DMS53 treated with DMSO at 0.1 percent for 48 hours (cell line): ENCODE data around the gene EFCAB14.
"Not testable (repeated sequence)": the region's sequence is repeated elsewhere in the genome, so short reads cannot be mapped to it uniquely, and the experiment has no call there.

Experiments used
- DNase-seq: peaks from one replicate; lab custom pipeline; 2025; ENCODE audit not compliant: unreplicated experiment; lab: John Stamatoyannopoulos, UW

EFCAB14 gene

GRCh38 chr1:46657775-46658174, 61.1 kb downstream of the EFCAB14 start:
- DNase-seq = no peak

DNA sequence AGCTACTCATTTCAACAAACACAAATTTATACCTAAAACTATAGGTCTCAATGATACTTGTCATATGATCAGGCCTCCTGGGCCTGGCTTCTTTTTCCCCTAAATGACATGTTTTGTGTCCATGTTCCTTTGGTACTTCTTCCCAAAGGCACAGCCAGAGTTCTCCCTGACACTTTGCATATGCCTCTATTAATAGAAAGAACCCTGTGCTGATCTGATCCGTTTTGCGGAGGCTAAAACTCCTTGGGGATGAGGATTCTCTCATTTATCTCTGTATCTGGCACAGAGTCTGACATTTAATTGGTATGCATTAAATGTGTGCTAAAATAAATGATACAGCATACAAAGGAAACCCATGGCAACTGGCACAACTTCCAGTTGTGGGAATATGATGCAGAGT, 62.3 kb downstream of the EFCAB14 start:
- DNase-seq = no peak

- DNase-seq = no peak
Observed at GRCh38 chr1:46655848-46656247, 63.1 kb downstream of the EFCAB14 start.

DNA sequence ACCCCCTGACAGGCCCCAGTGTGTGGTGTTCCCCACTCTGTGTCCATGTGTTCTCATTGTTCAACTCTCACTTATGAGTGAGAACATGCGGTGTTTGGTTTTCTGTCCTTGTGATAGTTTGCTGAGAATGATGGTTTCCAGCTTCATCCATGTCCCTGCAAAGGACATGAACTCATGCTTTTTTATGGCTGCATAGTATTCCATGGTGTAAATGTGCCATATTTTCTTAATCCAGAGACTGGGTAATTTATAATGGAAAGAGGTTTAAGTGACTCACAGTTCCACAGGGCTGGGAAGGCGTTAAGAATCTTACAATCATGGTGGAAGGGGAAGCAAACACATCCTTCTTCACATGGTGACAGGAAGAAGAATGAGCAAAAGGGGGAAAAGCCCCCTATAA, 64.2 kb downstream of the EFCAB14 start:
- not testable (repeated sequence) for DNase-seq

- no peak for DNase-seq
Observed at GRCh38 chr1:46654012-46654411, 64.9 kb downstream of the EFCAB14 start.

- no peak for DNase-seq
Observed at GRCh38 chr1:46653405-46653958, 65.4 kb downstream of the EFCAB14 start.

- no peak for DNase-seq
Observed at GRCh38 chr1:46652321-46653100, 66.4 kb downstream of the EFCAB14 start.

- not testable (repeated sequence) for DNase-seq
Observed at GRCh38 chr1:46651152-46651551, 67.8 kb downstream of the EFCAB14 start.

DNA sequence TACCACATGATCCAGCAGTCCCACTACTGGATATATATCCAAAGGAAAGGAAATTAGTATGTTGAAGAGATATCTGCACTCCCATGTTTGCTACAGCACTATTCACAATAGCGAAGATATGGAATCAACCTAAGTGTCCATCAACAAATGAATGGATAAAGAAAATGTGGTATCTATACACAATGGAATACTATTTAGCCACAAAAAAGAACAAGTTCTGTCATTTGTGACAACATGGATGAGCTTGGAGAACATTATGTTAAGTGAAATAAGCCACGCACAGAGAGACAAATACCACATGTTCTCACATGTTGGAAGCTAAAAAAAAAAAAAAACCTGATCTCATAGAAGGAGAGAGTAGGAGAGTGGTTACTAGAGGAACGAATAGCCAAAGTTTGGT, 68.4 kb downstream of the EFCAB14 start:
- no peak for DNase-seq

GRCh38 chr1:46649764-46650163, 69.2 kb downstream of the EFCAB14 start:
- no peak for DNase-seq

DNA sequence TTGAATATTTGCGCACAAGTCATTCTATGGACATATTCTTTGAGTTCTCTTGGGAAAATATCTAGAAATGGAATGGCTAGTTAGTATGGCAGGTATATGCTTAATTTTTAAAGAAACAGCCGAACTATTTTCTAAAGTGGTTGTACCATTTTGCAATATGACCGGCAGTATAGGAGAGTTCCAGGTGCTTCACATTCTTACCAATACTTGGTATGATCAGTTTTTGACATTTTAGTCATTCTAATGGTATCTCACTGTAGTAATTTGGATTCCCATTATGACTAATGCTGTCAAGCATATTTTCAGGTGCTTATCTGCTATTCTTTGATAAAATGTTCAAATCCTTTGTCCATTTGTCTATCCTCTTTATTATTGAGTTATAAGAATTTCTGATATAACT, 71.3 kb downstream of the EFCAB14 start:
- no peak for DNase-seq

- no peak for DNase-seq
Observed at GRCh38 chr1:46646844-46647243, 72.1 kb downstream of the EFCAB14 start.

DNA sequence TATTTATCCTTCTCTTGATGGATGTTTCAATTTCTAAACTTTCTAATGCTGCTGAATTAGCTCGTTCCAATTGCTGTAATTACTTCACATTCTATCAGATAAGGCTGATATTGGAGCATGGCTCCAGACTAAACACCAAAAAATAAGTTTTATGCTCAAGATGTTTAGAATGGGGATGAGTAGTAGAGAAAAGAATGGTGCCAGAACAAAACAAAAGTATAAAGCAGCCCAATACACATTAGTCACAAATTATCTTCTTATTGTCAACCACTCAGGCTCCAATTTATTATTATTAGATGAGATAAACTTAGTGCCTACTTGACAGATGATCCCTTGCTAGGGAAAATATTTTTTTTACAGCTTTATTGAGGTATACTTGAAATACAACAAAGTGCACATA, 72.6 kb downstream of the EFCAB14 start:
- no peak for DNase-seq

DNA sequence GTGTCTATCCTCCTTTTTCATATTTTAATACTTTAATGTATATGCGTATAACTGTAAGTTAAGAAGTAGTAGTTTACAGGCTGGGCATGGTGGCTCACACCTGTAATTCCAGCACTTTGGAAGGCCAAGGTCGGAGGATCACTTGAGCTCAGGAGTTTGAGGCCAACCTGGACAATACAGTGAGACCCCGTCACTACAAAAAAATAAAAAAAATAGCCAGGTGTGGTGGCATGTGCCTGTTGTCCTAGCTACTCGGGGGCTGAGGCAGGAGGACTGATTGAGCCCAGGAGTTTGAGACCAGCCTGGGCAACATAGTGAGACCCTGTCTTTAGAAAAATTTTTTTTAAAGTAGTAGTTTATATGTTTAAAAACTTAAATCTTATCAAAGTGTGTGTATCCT, 73.1 kb downstream of the EFCAB14 start:
- no peak for DNase-seq

- peak; percentile 90 for DNase-seq
Observed at GRCh38 chr1:46643368-46643775, 75.5 kb downstream of the EFCAB14 start.

DNA sequence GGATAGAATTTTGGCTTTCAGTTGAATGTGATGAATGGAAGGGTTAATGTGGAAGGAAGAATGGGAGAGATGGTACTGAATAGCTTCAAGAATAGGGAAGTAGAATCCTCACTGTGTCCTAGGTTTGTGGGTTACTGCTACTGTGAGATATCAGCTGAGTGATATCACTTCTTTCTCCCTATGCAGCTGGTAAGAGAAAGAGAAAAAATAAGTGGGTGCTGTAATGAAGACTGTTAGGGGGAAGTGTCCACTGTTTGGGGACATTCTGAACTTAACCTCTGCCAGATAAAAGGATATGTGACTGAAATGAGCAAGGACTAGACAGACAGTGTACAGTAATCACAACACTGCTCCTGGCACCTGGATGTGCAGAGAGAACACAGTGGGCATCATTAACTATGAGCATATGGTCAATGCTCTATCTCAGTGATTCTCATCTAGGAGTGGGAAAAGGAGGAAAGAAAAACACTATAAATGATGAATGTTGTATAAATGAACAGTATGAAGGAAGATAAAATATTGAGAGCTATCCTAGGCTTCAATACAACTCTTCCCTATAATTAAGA, 76.7 kb downstream of the EFCAB14 start:
- no peak for DNase-seq

DNA sequence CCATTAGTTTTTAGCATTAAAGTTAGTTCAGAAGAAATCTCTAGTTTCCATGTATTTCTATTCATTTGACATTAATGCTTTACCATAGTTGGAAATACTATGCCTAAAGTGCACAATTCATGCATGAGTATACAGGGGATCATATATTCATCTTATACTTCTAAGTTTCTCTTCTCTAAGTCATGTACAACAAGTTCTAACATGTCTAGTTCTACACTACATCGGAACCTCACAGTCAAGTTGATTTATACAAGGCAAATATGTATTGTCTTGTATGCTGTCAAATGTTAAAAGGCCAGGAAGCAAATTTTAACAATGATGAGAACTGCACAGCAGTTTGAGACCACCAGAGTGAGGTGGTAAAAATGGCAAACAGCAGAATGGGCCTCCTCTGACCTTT, 79.4 kb downstream of the EFCAB14 start:
- DNase-seq = no peak

GRCh38 chr1:46638921-46639320, 80.0 kb downstream of the EFCAB14 start:
- DNase-seq = no peak

DNA sequence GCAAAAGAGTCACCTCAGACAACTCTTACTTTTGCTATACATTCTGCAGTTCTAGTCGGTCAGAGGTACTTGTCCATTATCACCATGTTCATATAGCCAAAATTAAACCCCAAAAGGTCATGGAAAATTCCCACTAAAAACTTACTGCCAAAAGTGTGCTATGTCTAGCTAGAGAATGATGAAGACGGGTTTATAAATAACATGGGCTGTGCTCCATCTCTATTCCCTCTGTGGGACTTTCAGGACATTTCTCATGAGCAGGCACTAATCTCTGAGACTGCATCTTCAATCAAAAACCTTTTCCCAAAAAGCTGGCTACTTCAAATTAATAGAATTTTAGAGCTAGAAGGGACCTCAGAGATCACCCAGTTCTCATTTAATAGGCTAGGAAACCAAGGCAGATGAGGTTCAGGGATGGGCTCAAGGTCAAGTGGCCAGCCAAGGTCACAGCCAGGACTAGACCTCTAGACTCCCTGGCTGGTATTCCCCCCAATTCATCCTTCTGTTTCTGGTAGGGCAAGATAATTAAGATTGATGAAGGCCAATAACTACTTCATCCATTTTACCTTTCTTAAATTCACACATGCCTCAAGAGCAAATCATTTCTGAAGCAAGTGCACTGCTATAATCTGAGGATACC, 81.3 kb downstream of the EFCAB14 start:
- no peak for DNase-seq

DNA sequence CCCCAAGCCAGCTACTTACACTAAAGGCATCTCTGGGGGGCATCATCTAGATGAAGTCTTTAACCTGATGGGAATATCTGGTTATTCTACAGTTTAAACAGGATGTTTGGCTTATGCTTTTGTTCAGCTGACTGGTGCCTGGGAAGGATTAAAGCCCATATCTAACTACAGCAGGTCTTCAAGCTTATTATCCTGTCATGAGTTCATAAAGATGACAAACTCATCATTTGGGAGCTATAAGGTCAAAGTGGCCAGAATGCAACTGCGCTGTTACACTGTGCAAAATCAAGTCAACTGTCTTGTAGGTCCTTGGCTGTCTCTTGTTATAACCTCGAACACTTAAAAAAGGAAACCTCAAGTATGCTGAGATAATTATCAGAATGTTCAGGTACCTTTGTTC, 83.7 kb downstream of the EFCAB14 start:
- no peak for DNase-seq

GRCh38 chr1:46630719-46631118, 88.2 kb downstream of the EFCAB14 start:
- DNase-seq = no peak
